Putamen (tissue), 1 donor: Measurements from ENCODE around the gene ZNF311.
"Not testable (repeated sequence)": the region's sequence is repeated elsewhere in the genome, so short reads cannot be mapped to it uniquely, and the experiment has no call there.

Source experiments
- DNase-seq: peaks from one replicate; pipeline ENCODE4 v3.0.0-alpha.2; 2016; ENCODE audit warnings: low spot score

Gene ZNF311

GRCh38 chr6:28982476-28983266 is 22.4 kb downstream of the ZNF311 start:
- DNase-seq: peak; percentile 50

GRCh38 chr6:28981833-28982475 is 23.2 kb downstream of the ZNF311 start:
- peak; percentile 88 for DNase-seq

DNA sequence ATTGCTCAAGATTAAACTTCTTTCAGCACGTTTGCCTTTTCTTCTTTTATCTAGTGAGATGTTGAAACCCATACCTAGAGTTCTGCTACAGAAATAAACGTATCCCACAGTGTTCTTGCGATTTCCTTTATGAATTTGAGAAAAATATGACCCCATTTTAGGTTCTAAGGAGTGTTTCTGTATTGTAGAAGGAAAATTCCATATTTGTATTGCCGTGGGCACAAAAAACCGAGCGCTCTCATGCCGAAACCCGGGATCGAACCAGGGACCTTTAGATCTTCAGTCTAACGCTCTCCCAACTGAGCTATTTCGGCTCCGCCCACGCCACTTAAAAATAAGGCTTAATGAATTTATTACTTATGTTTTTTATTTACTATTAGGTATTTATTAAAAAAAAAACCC is 23.7 kb downstream of the ZNF311 start:
- peak; percentile 80 for DNase-seq

GRCh38 chr6:28980852-28981430 is 24.2 kb downstream of the ZNF311 start:
- DNase-seq: peak; percentile 17

DNA sequence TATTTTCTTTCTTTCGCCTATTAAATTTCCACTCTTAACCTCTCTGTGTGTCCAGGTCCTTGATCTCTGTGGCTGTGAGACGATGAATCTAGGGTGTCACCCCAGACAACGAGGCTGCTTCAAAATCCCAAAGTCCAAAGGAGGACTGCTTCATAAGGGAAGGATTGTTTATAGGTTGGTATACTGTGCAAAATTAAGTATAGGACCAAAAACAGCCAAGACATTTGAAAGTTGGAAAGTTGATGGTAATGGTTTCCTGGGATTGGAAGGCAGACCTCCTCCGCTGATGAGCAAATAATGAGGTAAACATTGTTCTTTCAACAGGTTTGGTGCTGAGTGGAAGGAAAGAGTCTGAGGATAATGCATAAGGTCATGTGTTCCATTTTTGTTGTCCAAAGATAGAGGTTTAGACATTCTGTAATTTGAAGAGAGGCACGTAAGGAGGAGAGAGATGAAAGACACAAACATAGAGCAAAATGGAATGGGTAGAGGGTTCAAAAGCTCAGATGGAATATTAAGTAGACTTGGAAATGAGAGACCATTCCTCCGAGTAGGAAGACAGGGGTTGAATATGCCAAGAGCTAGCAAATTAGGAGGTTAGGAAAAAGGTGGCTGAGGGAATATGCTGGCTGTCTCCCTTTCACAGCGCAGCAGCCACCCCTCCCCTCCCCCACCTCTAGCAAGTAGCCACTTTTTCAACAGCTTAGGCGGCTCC is 24.8 kb downstream of the ZNF311 start:
- no peak for DNase-seq

- DNase-seq: no peak
These were observed 25.4 kb downstream of the ZNF311 start for GRCh38 chr6:28979679-28980078.

GRCh38 chr6:28978959-28979561 is 26.1 kb downstream of the ZNF311 start:
- no peak for DNase-seq

DNA sequence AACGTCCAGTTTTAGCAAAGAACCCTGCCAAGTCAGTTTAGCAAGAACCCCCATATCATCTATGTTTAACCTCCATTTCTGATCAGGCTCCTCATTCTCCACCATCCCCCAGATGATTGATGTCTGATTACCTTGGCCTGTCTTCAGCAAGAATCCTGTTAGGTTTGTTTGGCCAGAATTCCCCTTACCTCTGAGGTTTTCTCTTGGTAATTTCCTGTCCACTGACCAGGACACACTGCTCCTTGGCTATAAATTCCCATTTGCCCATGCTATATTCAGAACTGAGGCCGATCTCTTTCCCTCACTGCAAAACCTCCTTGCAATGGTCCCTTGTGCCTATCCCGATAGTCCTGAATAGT is 27.0 kb downstream of the ZNF311 start:
- no peak for DNase-seq

DNA sequence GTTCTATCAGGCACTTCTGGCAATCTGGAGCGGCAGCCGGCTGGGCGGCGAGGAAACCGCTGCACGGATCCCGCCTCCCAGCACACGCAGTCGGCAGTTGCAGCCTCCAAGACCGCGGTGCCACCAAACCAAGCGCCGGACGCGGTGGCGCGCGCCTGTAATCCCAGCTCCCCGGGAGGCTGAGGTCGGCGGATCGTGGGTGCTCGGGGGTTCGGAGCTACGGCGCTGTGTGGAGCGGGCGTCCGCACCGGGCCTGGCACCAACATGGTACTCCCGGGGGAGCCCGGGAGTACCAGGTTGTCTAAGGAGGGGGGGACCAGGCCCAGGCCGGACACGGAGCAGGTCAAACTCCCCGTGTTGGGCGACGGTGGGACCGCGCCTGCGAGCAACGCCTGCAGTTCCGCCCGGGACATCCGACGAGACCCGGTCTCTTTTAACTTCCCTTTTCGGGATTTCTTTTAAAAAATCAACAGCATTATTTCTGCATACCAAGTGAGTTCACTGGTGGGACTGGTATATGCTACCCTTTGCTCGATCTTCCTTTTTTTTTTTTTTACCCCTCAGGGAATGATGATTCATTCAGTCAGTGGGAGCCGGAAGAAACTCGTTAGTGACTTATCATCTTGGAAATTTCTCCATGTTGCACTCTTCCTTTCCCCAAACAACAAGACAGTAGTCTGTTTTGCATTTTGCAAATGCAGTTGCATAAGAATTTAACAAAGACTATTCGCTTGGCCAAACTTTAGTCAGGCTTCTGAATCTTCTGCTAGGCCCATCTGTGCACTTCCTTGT is 27.6 kb downstream of the ZNF311 start:
- no peak for DNase-seq

- no peak for DNase-seq
These were observed 28.4 kb downstream of the ZNF311 start for GRCh38 chr6:28976677-28977076.

GRCh38 chr6:28974505-28974904 is 30.6 kb downstream of the ZNF311 start:
- no peak for DNase-seq

DNA sequence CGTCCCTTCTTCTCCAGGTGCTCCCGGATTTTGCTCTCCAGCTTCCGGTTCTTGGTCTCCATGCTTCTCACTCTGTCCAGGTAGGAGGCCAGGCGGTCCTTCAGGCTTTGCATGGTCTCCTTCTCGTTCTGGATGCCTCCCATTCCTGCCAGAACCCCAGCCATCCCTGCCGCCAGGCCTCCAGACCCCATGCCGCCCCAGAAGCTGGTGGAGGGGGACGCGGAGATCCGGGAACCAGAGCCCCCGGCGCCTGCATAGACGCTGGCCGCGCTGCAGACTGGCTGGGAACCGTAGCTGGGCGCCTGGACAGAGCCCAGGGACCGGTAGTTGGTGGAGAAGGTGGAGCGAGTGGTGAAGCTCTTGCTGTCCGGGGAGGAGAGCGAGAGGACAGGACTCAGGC is 35.1 kb downstream of the ZNF311 start:
- DNase-seq: not testable (repeated sequence)

GRCh38 chr6:28969129-28969528 is 36.0 kb downstream of the ZNF311 start:
- no peak for DNase-seq

DNA sequence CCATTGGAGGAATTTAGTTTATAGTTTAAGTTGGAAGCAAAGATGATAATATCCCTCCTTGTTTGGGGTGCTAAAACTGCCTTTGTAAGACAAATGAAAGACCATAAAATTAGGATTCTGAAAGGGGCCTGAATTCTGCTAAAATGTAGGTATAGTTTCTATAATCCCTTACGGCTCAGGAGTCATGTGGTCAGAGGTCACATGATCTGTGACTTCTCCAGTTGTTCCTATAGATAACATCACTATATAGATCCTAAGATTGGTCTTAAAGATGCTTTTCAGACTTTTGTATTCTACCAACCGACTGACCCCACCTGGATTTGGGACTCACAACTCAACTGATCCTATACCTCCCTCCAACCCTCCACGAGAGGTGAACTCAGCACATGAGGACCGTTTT is 36.6 kb downstream of the ZNF311 start:
- DNase-seq: no peak

GRCh38 chr6:28965706-28966105 is 39.4 kb downstream of the ZNF311 start:
- no peak for DNase-seq

- no peak for DNase-seq
These were observed 44.1 kb downstream of the ZNF311 start for GRCh38 chr6:28960846-28961500.

GRCh38 chr6:28958561-28959243 is 46.4 kb downstream of the ZNF311 start:
- DNase-seq: not testable (repeated sequence)

DNA sequence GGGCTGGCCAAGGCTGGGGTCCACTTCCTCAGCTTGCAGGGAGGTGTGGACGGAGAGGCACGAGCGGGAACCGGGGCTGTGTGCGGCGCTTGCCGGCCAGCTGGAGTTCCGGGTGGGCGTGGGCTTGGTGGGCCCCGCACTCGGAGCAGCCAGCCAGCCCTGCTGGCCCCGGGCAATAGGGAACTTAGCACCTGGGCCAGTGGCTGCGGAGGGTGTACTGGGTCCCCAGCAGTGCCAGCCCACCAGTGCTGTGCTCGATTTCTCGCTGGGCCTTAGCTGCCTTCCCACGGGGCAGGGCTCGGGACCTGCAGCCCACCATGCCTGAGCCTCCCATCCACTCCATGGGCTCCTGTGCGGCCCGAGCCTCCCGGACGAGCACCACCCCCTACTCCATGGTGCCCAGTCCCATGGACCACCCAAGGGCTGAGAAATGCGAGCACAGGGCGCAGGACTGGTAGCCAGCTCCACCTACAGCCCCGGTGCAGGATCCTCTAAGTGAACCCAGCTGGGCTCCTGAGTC is 47.3 kb downstream of the ZNF311 start:
- not testable (repeated sequence) for DNase-seq

GRCh38 chr6:28956331-28956730 is 48.8 kb downstream of the ZNF311 start:
- DNase-seq: no peak
